Adipocyte (in vitro differentiated cells): ENCODE data around the gene LRRC70.
"Not testable (repeated sequence)": the region's sequence is repeated elsewhere in the genome, so short reads cannot be mapped to it uniquely, and the experiment has no call there.

Experiments used
- DNase-seq: peaks from one replicate; pipeline ENCODE4 v3.0.0-alpha.2; 2015; ENCODE audit warnings: low read depth
- H3K27me3 ChIP-seq: replicated peaks from 2 replicates; pipeline ENCODE4 v1.7.0; 2013; ENCODE audit warnings: mild to moderate bottlenecking, low read length, moderate library complexity; ENCODE audit not compliant: control insufficient read depth, insufficient read depth
- H3K36me3 ChIP-seq: 2 replicates; pipeline ENCODE4 v1.7.0; 2013; ENCODE audit warnings: low read length, mild to moderate bottlenecking, moderate library complexity; ENCODE audit not compliant: control insufficient read depth, insufficient read depth, severe bottlenecking
- H3K4me1 ChIP-seq: 2 replicates; pipeline ENCODE4 v1.7.0; 2013; ENCODE audit warnings: mild to moderate bottlenecking, low read length, moderate library complexity; ENCODE audit not compliant: control insufficient read depth, insufficient read depth
- H3K4me3 ChIP-seq: 2 replicates; pipeline ENCODE4 v1.7.0; 2013; ENCODE audit warnings: mild to moderate bottlenecking, low read length, moderate library complexity
- H3K9ac ChIP-seq: 2 replicates; pipeline ENCODE4 v1.7.0; 2013; ENCODE audit warnings: mild to moderate bottlenecking, low read length, moderate library complexity
- H3K9me3 ChIP-seq: 2 replicates; pipeline ENCODE4 v1.7.0; 2013; ENCODE audit warnings: mild to moderate bottlenecking, low read length, moderate library complexity; ENCODE audit not compliant: control insufficient read depth

The LRRC70 gene

GRCh38 chr5:62608529-62609511 lies 30.2 kb downstream of the LRRC70 start:
- Histone ChIP-seq H3K9me3 (no peaks in the 10 kb centered on the region), H3K36me3 (no peaks in the 10 kb centered on the region), H3K27me3 (no peaks in the 10 kb centered on the region), H3K9ac (no peak overlapping the region), H3K4me1 (no peaks in the 10 kb centered on the region), H3K4me3 (no peak overlapping the region)
- no peak for DNase-seq

GRCh38 chr5:62614355-62614754 lies 35.7 kb downstream of the LRRC70 start:
- Histone ChIP-seq H3K4me1 (no peaks in the 10 kb centered on the region), H3K9me3 (no peaks in the 10 kb centered on the region), H3K27me3 (no peaks in the 10 kb centered on the region), H3K4me3 (no peak overlapping the region), H3K36me3 (no peaks in the 10 kb centered on the region), H3K9ac (no peak overlapping the region)
- DNase-seq = no peak

- H3K4me3 ChIP-seq = no peak overlapping the region
- no peaks in the 10 kb centered on the region for H3K4me1 ChIP-seq
- H3K9me3 ChIP-seq = no peaks in the 10 kb centered on the region
- H3K36me3 ChIP-seq = no peaks in the 10 kb centered on the region
- no peak overlapping the region for H3K9ac ChIP-seq
- DNase-seq = no peak
- no peaks in the 10 kb centered on the region for H3K27me3 ChIP-seq
Observed at GRCh38 chr5:62616615-62617277, 38.1 kb downstream of the LRRC70 start.

- Histone ChIP-seq H3K4me3 (no peak overlapping the region), H3K27me3 (no peaks in the 10 kb centered on the region), H3K36me3 (no peaks in the 10 kb centered on the region), H3K4me1 (no peaks in the 10 kb centered on the region), H3K9ac (no peak overlapping the region), H3K9me3 (no peaks in the 10 kb centered on the region)
- DNase-seq = no peak
Observed at GRCh38 chr5:62617943-62618342, 39.3 kb downstream of the LRRC70 start.

GRCh38 chr5:62620761-62621160 lies 42.1 kb downstream of the LRRC70 start:
- H3K9ac ChIP-seq = no peak overlapping the region
- no peak for DNase-seq
- H3K36me3 ChIP-seq = no peaks in the 10 kb centered on the region
- no peaks in the 10 kb centered on the region for H3K27me3 ChIP-seq
- H3K9me3 ChIP-seq = no peaks in the 10 kb centered on the region
- H3K4me3 ChIP-seq = no peak overlapping the region
- H3K4me1 ChIP-seq = no peaks in the 10 kb centered on the region

- H3K9ac ChIP-seq = no peak overlapping the region
- no peaks in the 10 kb centered on the region for H3K9me3 ChIP-seq
- no peaks in the 10 kb centered on the region for H3K4me1 ChIP-seq
- no peak for DNase-seq
- no peaks in the 10 kb centered on the region for H3K36me3 ChIP-seq
- no peak overlapping the region for H3K4me3 ChIP-seq
- no peaks in the 10 kb centered on the region for H3K27me3 ChIP-seq
Observed at GRCh38 chr5:62621280-62621679, 42.7 kb downstream of the LRRC70 start.

- no peak for DNase-seq
- peaks cover 11% of the 10 kb centered on the region for H3K36me3 ChIP-seq
- H3K27me3 ChIP-seq = no peaks in the 10 kb centered on the region
- H3K4me1 ChIP-seq = no peaks in the 10 kb centered on the region
- no peaks in the 10 kb centered on the region for H3K9me3 ChIP-seq
- no peak overlapping the region for H3K4me3 ChIP-seq
- no peak overlapping the region for H3K9ac ChIP-seq
Observed at GRCh38 chr5:62623271-62623670, 44.7 kb downstream of the LRRC70 start.

- H3K9me3 ChIP-seq, H3K9ac ChIP-seq, H3K4me1 ChIP-seq, DNase-seq, H3K4me3 ChIP-seq, H3K27me3 ChIP-seq: not testable (repeated sequence)
- peaks cover 17% of the 10 kb centered on the region for H3K36me3 ChIP-seq
Observed at GRCh38 chr5:62624436-62624835, 45.8 kb downstream of the LRRC70 start.

- Histone ChIP-seq H3K9me3 (no peaks in the 10 kb centered on the region), H3K9ac (no peak overlapping the region), H3K4me3 (no peak overlapping the region), H3K4me1 (no peaks in the 10 kb centered on the region), H3K27me3 (no peaks in the 10 kb centered on the region), H3K36me3 (peaks cover 19% of the 10 kb centered on the region)
- no peak for DNase-seq
Observed at GRCh38 chr5:62626534-62626933, 47.9 kb downstream of the LRRC70 start.

- no peaks in the 10 kb centered on the region for H3K27me3 ChIP-seq
- no peak for DNase-seq
- H3K4me1 ChIP-seq = no peaks in the 10 kb centered on the region
- H3K9ac ChIP-seq = no peak overlapping the region
- peaks cover 19% of the 10 kb centered on the region for H3K36me3 ChIP-seq
- no peak overlapping the region for H3K4me3 ChIP-seq
- no peaks in the 10 kb centered on the region for H3K9me3 ChIP-seq
Observed at GRCh38 chr5:62627121-62627520, 48.5 kb downstream of the LRRC70 start.

- no peak for DNase-seq
- Histone ChIP-seq H3K9me3 (no peaks in the 10 kb centered on the region), H3K36me3 (peaks cover 19% of the 10 kb centered on the region), H3K9ac (no peak overlapping the region), H3K27me3 (no peaks in the 10 kb centered on the region), H3K4me3 (no peak overlapping the region), H3K4me1 (no peaks in the 10 kb centered on the region)
Observed at GRCh38 chr5:62627901-62628300, 49.3 kb downstream of the LRRC70 start.
